Measurements from ENCODE around the gene KCNJ8.

The KCNJ8 gene

GRCh38 chr12:21715386-21715785 is 59.1 kb downstream of the KCNJ8 start:
- no peak overlapping the region for H3K4me2 ChIP-seq (ENCODE audit: low read depth, low read length)
- H2AFZ ChIP-seq (ENCODE audit: low read length), result no peak overlapping the region
- TF ChIP-seq EZH2 (optimal IDR thresholded peaks at IDR 0.05; ENCODE audit: low read depth, low read length) (no peak), EZH2phosphoT487 (IDR thresholded peaks at IDR 0.05; ENCODE audit: low read length) (no peak), CTCF (IDR thresholded peaks at IDR 0.05; ENCODE audit: low read length) (no peak)
- no peaks in the 10 kb centered on the region for H3K27me3 ChIP-seq (replicated peaks; ENCODE audit: insufficient read depth, low read length)
- H3K9ac ChIP-seq (ENCODE audit: low read length), result no peak overlapping the region
- H3K79me2 ChIP-seq (ENCODE audit: low read length), result no peaks in the 10 kb centered on the region
- H3K9me2 ChIP-seq (replicated peaks; ENCODE audit: insufficient read depth, low read length), result no peaks in the 10 kb centered on the region
- H3K4me1 ChIP-seq (ENCODE audit: low read length), result no peaks in the 10 kb centered on the region
- no peak overlapping the region for H3K27ac ChIP-seq (ENCODE audit: low read length)
- DNase-seq, result no peak
- H3K36me3 ChIP-seq (replicated peaks; ENCODE audit: insufficient read depth, low read length), result no peaks in the 10 kb centered on the region
- H3K9me3 ChIP-seq (replicated peaks; ENCODE audit: insufficient read depth, low read length), result no peaks in the 10 kb centered on the region
- no peaks in the 10 kb centered on the region for H3F3A ChIP-seq (ENCODE audit: insufficient read depth, low read length)
- no peak overlapping the region for H3K4me3 ChIP-seq (ENCODE audit: low read length)
- no peaks in the 10 kb centered on the region for H4K20me1 ChIP-seq (ENCODE audit: insufficient read depth, low read length)
